ENCODE results near the gene EBP.
"Not testable (repeated sequence)": the region's sequence is repeated elsewhere in the genome, so short reads cannot be mapped to it uniquely, and the experiment has no call there.

EBP gene

GRCh38 chrX:48514868-48515460, 6.6 kb upstream of the EBP start:
- TF ChIP-seq YY1 (IDR thresholded peaks at IDR 0.05; ENCODE audit: insufficient read depth, insufficient read length) (no peak), SUZ12 (IDR thresholded peaks at IDR 0.05; ENCODE audit: extremely low read depth, insufficient read depth, insufficient read length) (no peak)
- no peak overlapping the region for H3K9ac ChIP-seq (ENCODE audit: insufficient read length, low read depth)
- H3K36me3 ChIP-seq (ENCODE audit: insufficient read depth, insufficient read length, low read length): peaks cover 29% of the 10 kb centered on the region
- H3K4me1 ChIP-seq (ENCODE audit: insufficient read depth, insufficient read length): peaks cover 2% of the 10 kb centered on the region
- H3K9me3 ChIP-seq (ENCODE audit: insufficient read depth, low read length): no peaks in the 10 kb centered on the region
- no peak for DNase-seq (ENCODE audit: low read depth, low spot score)
- no peak overlapping the region for H3K4me3 ChIP-seq (ENCODE audit: insufficient read length, low read depth)
- H3K27me3 ChIP-seq (ENCODE audit: insufficient read depth, insufficient read length): no peaks in the 10 kb centered on the region

DNA sequence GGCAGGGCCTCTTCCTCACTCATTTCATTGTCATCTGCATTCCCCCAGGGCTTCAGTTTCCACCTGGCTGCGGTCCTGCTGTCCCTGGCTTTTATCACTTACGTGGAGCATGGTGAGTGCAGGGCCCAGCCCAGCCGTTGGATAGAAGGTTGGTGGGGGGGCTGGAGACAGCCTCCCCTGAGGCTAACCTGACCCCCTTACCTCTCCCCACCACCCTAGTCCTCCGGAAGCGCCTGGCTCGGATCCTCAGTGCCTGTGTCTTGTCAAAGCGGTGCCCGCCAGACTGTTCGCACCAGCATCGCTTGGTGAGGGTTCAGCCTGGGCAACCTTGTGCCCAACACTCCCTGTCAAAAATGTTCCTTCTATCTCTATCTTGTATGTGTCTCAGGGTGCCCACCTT, 5.8 kb upstream of the EBP start:
- peaks cover 2% of the 10 kb centered on the region for H3K4me1 ChIP-seq (ENCODE audit: insufficient read depth, insufficient read length)
- H3K36me3 ChIP-seq (ENCODE audit: insufficient read depth, insufficient read length, low read length): peaks cover 27% of the 10 kb centered on the region
- H3K9ac ChIP-seq (ENCODE audit: insufficient read length, low read depth): no peak overlapping the region
- no peaks in the 10 kb centered on the region for H3K9me3 ChIP-seq (ENCODE audit: insufficient read depth, low read length)
- TF ChIP-seq YY1 (IDR thresholded peaks at IDR 0.05; ENCODE audit: insufficient read depth, insufficient read length): no peak
- no peak for TF ChIP-seq SUZ12 (IDR thresholded peaks at IDR 0.05; ENCODE audit: extremely low read depth, insufficient read depth, insufficient read length)
- no peak for TF ChIP-seq ZNF274 (IDR thresholded peaks at IDR 0.05; ENCODE audit: low read depth, low read length)
- DNase-seq (ENCODE audit: low read depth, low spot score): no peak
- H3K4me3 ChIP-seq (ENCODE audit: insufficient read length, low read depth): no peak overlapping the region
- no peaks in the 10 kb centered on the region for H3K27me3 ChIP-seq (ENCODE audit: insufficient read depth, insufficient read length)

DNA sequence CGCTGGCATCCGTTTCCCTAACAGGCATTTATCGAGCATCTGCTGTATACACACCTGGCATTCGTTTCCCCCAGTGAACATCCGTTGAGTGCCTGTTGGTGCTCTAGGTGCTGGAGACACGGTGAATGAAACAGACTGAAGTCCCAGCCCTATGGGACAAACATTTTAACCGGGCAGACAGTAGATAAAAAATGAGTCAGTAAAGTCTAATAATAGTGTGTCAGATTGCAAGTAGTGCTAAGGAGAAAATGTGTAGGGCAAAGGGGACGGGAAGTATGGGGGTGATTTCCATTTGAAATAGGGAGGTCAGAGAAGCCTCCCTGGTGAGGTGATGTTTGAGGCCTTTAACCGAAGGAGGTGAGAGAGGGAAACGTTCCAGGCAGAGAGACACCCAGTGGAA, 5.3 kb upstream of the EBP start:
- DNase-seq (ENCODE audit: low read depth, low spot score): no peak
- Histone ChIP-seq H3K36me3 (ENCODE audit: insufficient read depth, insufficient read length, low read length) (peaks cover 27% of the 10 kb centered on the region), H3K27me3 (ENCODE audit: insufficient read depth, insufficient read length) (no peaks in the 10 kb centered on the region), H3K9ac (ENCODE audit: insufficient read length, low read depth) (no peak overlapping the region), H3K9me3 (ENCODE audit: insufficient read depth, low read length) (no peaks in the 10 kb centered on the region), H3K4me3 (ENCODE audit: insufficient read length, low read depth) (no peak overlapping the region), H3K4me1 (ENCODE audit: insufficient read depth, insufficient read length) (peaks cover 2% of the 10 kb centered on the region)
- TF ChIP-seq YY1 (IDR thresholded peaks at IDR 0.05; ENCODE audit: insufficient read depth, insufficient read length) (no peak), ZNF274 (IDR thresholded peaks at IDR 0.05; ENCODE audit: low read depth, low read length) (no peak), SUZ12 (IDR thresholded peaks at IDR 0.05; ENCODE audit: extremely low read depth, insufficient read depth, insufficient read length) (no peak)

- peaks cover 2% of the 10 kb centered on the region for H3K4me1 ChIP-seq (ENCODE audit: insufficient read depth, insufficient read length)
- peaks cover 25% of the 10 kb centered on the region for H3K36me3 ChIP-seq (ENCODE audit: insufficient read depth, insufficient read length, low read length)
- no peak overlapping the region for H3K9ac ChIP-seq (ENCODE audit: insufficient read length, low read depth)
- H3K4me3 ChIP-seq (ENCODE audit: insufficient read length, low read depth): no peak overlapping the region
- DNase-seq (ENCODE audit: low read depth, low spot score): no peak
- no peaks in the 10 kb centered on the region for H3K27me3 ChIP-seq (ENCODE audit: insufficient read depth, insufficient read length)
- TF ChIP-seq ZNF274 (IDR thresholded peaks at IDR 0.05; ENCODE audit: low read depth, low read length) (no peak), YY1 (IDR thresholded peaks at IDR 0.05; ENCODE audit: insufficient read depth, insufficient read length) (no peak), SUZ12 (IDR thresholded peaks at IDR 0.05; ENCODE audit: extremely low read depth, insufficient read depth, insufficient read length) (no peak)
- no peaks in the 10 kb centered on the region for H3K9me3 ChIP-seq (ENCODE audit: insufficient read depth, low read length)
Observed at GRCh38 chrX:48516987-48517386, 4.6 kb upstream of the EBP start.

GRCh38 chrX:48519481-48519880, 2.1 kb upstream of the EBP start:
- H3K9me3 ChIP-seq (ENCODE audit: insufficient read depth, low read length); H3K4me3 ChIP-seq (ENCODE audit: insufficient read length, low read depth); DNase-seq (ENCODE audit: low read depth, low spot score); H3K4me1 ChIP-seq (ENCODE audit: insufficient read depth, insufficient read length); H3K9ac ChIP-seq (ENCODE audit: insufficient read length, low read depth); H3K27me3 ChIP-seq (ENCODE audit: insufficient read depth, insufficient read length): not testable (repeated sequence)
- H3K36me3 ChIP-seq (ENCODE audit: insufficient read depth, insufficient read length, low read length): peaks cover 18% of the 10 kb centered on the region

- TF ChIP-seq SUZ12 (IDR thresholded peaks at IDR 0.05; ENCODE audit: extremely low read depth, insufficient read depth, insufficient read length) (no peak), ZNF274 (IDR thresholded peaks at IDR 0.05; ENCODE audit: low read depth, low read length) (no peak), YY1 (IDR thresholded peaks at IDR 0.05; ENCODE audit: insufficient read depth, insufficient read length) (no peak)
- Histone ChIP-seq H3K4me3 (ENCODE audit: insufficient read length, low read depth) (no peak overlapping the region), H3K36me3 (ENCODE audit: insufficient read depth, insufficient read length, low read length) (peaks cover 20% of the 10 kb centered on the region), H3K9me3 (ENCODE audit: insufficient read depth, low read length) (no peaks in the 10 kb centered on the region), H3K4me1 (ENCODE audit: insufficient read depth, insufficient read length) (peaks cover 4% of the 10 kb centered on the region), H3K9ac (ENCODE audit: insufficient read length, low read depth) (no peak overlapping the region), H3K27me3 (ENCODE audit: insufficient read depth, insufficient read length) (no peaks in the 10 kb centered on the region)
- no peak for DNase-seq (ENCODE audit: low read depth, low spot score)
Observed at GRCh38 chrX:48520455-48520854, 1.2 kb upstream of the EBP start.

- no peaks in the 10 kb centered on the region for H3K27me3 ChIP-seq (ENCODE audit: insufficient read depth, insufficient read length)
- H3K36me3 ChIP-seq (ENCODE audit: insufficient read depth, insufficient read length, low read length): peaks cover 21% of the 10 kb centered on the region
- no peak for DNase-seq (ENCODE audit: low read depth, low spot score)
- H3K4me3 ChIP-seq (ENCODE audit: insufficient read length, low read depth): peak overlapping the region; percentile 42
- H3K4me1 ChIP-seq (ENCODE audit: insufficient read depth, insufficient read length): peaks cover 4% of the 10 kb centered on the region
- no peaks in the 10 kb centered on the region for H3K9me3 ChIP-seq (ENCODE audit: insufficient read depth, low read length)
- no peak for TF ChIP-seq ZNF274 (IDR thresholded peaks at IDR 0.05; ENCODE audit: low read depth, low read length)
- TF ChIP-seq YY1 (IDR thresholded peaks at IDR 0.05; ENCODE audit: insufficient read depth, insufficient read length): no peak
- no peak for TF ChIP-seq SUZ12 (IDR thresholded peaks at IDR 0.05; ENCODE audit: extremely low read depth, insufficient read depth, insufficient read length)
- H3K9ac ChIP-seq (ENCODE audit: insufficient read length, low read depth): peak overlapping the region; percentile 95
Observed at GRCh38 chrX:48520976-48521352, 644 bp upstream of the EBP start.

GRCh38 chrX:48522291-48522690, 683 bp downstream of the EBP start:
- peak overlapping the region; percentile 95 for H3K9ac ChIP-seq (ENCODE audit: insufficient read length, low read depth)
- H3K9me3 ChIP-seq (ENCODE audit: insufficient read depth, low read length): no peaks in the 10 kb centered on the region
- peaks cover 28% of the 10 kb centered on the region for H3K36me3 ChIP-seq (ENCODE audit: insufficient read depth, insufficient read length, low read length)
- no peak for DNase-seq (ENCODE audit: low read depth, low spot score)
- H3K27me3 ChIP-seq (ENCODE audit: insufficient read depth, insufficient read length): no peaks in the 10 kb centered on the region
- TF ChIP-seq SUZ12 (IDR thresholded peaks at IDR 0.05; ENCODE audit: extremely low read depth, insufficient read depth, insufficient read length) (no peak), ZNF274 (IDR thresholded peaks at IDR 0.05; ENCODE audit: low read depth, low read length) (no peak), YY1 (IDR thresholded peaks at IDR 0.05; ENCODE audit: insufficient read depth, insufficient read length) (no peak)
- H3K4me1 ChIP-seq (ENCODE audit: insufficient read depth, insufficient read length): peaks cover 3% of the 10 kb centered on the region
- peak overlapping the region; percentile 89 for H3K4me3 ChIP-seq (ENCODE audit: insufficient read length, low read depth)

All from NT2/D1 (cell line).